Mesothelial cell of epicardium (in vitro differentiated cells): Measurements from ENCODE around the gene B4GALT5. TPM values are rescaled to one million over a fixed set of nuclear protein-coding genes. Genes with fewer than 3 reads are reported as not detected.

Experiments
- DNase-seq, 2 experiments: peaks; one replicate each; pipeline ENCODE4 v3.0.0; 2021; ENCODE audit warnings: low spot score in 2 of 2; ENCODE audit not compliant: unreplicated experiment in 2 of 2
- H3K27ac Mint-ChIP-seq: 2 replicates; pipeline ENCODE4 v1.8.0; 2021; ENCODE audit warnings: mixed read lengths
- H3K27me3 Mint-ChIP-seq: 2 replicates; pipeline ENCODE4 v1.8.0; 2021; ENCODE audit warnings: low read depth, mixed read lengths
- H3K36me3 Mint-ChIP-seq: 2 replicates; pipeline ENCODE4 v1.8.0; 2021; ENCODE audit warnings: mixed read lengths
- H3K4me1 Mint-ChIP-seq: 2 replicates; pipeline ENCODE4 v1.8.0; 2021; ENCODE audit warnings: mixed read lengths
- H3K4me3 Mint-ChIP-seq: 2 replicates; pipeline ENCODE4 v1.8.0; 2021; ENCODE audit warnings: mild to moderate bottlenecking, moderate library complexity, mixed read lengths
- H3K9me3 Mint-ChIP-seq: 2 replicates; pipeline ENCODE4 v1.8.0; 2021; ENCODE audit warnings: mixed read lengths
- CTCF ChIP-seq: fragments of 200-600 bp; sonication (generic); IDR thresholded peaks from one replicate; pipeline ENCODE4 v1.5.0; 2021; ENCODE audit warnings: antibody characterized with exemption; ENCODE audit not compliant: unreplicated experiment
- total RNA-seq: library from RNA; stranded (reverse); gene quantifications from 3 replicates; pipeline ENCODE4 v1.2.1, GENCODE V29; 2021

B4GALT5 gene
- total RNA-seq, 1 donor from 2014 or later: 52.6 TPM

GRCh38 chr20:49679634-49680033 is 34.0 kb downstream of the B4GALT5 start:
- H3K27ac Mint-ChIP-seq: peak overlapping the region; percentile 67
- DNase-seq: no peak

DNA sequence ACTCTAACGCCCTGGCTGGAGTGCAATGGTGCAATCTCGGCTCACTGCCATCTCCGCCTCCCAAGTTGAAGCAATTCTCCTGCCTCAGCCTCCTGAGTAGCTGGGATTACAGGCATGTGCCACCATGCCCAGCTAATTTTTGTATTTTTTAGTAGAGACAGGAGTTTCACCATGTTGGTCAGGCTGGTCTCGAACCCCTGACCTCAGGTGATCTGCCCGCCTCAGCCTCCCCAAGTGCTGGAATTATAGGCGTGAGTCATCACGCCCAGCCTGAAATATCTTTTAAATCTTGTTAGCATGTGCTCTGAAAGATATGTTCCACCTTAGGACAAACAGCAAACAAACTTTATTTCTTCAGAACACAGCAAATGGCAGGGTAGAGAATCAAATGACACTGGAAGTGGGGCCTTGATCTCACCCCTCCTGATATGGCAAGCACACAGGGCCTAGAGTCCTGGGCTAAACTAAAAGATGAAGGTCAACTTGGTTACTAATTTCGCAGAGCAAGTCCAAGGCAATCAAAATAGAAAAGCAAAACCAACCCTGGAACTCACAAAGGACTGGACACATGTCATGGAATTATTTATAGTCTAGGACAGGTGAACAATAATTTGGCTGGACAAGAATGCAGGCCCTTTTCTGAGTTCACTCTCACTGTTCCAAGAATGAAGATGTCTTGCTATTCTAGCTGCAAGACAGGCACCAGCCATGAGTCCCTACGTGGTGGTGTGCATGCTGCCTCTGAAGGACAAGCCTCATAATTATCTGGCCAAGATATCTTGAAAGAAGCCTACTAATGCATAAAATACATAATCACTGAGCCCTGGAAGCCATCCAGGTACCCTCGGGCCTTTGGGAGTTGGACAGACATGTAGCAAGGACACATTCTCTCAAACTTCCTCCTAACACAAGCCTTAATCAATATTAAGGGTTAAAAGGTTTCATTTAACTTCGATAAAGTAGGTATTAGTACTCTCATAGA is 35.6 kb downstream of the B4GALT5 start:
- no peak for TF ChIP-seq CTCF
- no peaks in the 10 kb centered on the region for H3K9me3 Mint-ChIP-seq
- H3K27ac Mint-ChIP-seq: peak overlapping the region; percentile 69
- no peak for DNase-seq
- H3K4me1 Mint-ChIP-seq: peaks cover 69% of the 10 kb centered on the region
- peaks cover under 1% of the 10 kb centered on the region for H3K36me3 Mint-ChIP-seq
- no peaks in the 10 kb centered on the region for H3K27me3 Mint-ChIP-seq
- no peak overlapping the region for H3K4me3 Mint-ChIP-seq

More at GRCh38 chr20:49679634-49680033, 34.0 kb downstream of the B4GALT5 start:
- no peaks in the 10 kb centered on the region for H3K27me3 Mint-ChIP-seq
- no peak overlapping the region for H3K4me3 Mint-ChIP-seq
- H3K9me3 Mint-ChIP-seq: no peaks in the 10 kb centered on the region
- TF ChIP-seq CTCF: no peak
- H3K4me1 Mint-ChIP-seq: peaks cover 64% of the 10 kb centered on the region
- peaks cover 1% of the 10 kb centered on the region for H3K36me3 Mint-ChIP-seq

- Mint-ChIP-seq H3K36me3 (no peaks in the 10 kb centered on the region), H3K27ac (peak overlapping the region; percentile 68), H3K27me3 (no peaks in the 10 kb centered on the region), H3K4me3 (no peak overlapping the region), H3K4me1 (peaks cover 73% of the 10 kb centered on the region), H3K9me3 (no peaks in the 10 kb centered on the region)
- no peak for DNase-seq
- no peak for TF ChIP-seq CTCF
These were observed 36.9 kb downstream of the B4GALT5 start for GRCh38 chr20:49676581-49677291.

- TF ChIP-seq CTCF: no peak
- H3K36me3 Mint-ChIP-seq: no peaks in the 10 kb centered on the region
- no peak for DNase-seq
- H3K4me1 Mint-ChIP-seq: peaks cover 67% of the 10 kb centered on the region
- no peak overlapping the region for H3K27ac Mint-ChIP-seq
- H3K4me3 Mint-ChIP-seq: no peak overlapping the region
- no peaks in the 10 kb centered on the region for H3K9me3 Mint-ChIP-seq
- no peaks in the 10 kb centered on the region for H3K27me3 Mint-ChIP-seq
These were observed 38.1 kb downstream of the B4GALT5 start for GRCh38 chr20:49675368-49676151.
